SK-N-MC (cell line): Measurements from ENCODE around the gene SPATA3.

ENCODE experiments used
- EZH2 ChIP-seq: fragments of 200-600 bp; sonication (generic); IDR thresholded peaks from one replicate; pipeline ENCODE4 v1.6.1; 2017; ENCODE audit warnings: antibody characterized with exemption
- FOXP2 ChIP-seq: optimal IDR thresholded peaks from 2 replicates; pipeline ENCODE3; 2011; ENCODE audit warnings: mild to moderate bottlenecking, moderate library complexity; ENCODE audit not compliant: insufficient read depth; ENCODE audit errors: extremely low read length, control extremely low read depth
- POLR2AphosphoS5 ChIP-seq: IDR thresholded peaks from 2 replicates; pipeline ENCODE4 v1.6.1; 2012; ENCODE audit warnings: mild to moderate bottlenecking, low read depth, low read length, borderline replicate concordance

- TF ChIP-seq EZH2 (no peak), POLR2AphosphoS5 (no peak), FOXP2 (no peak)
Observed at GRCh38 chr2:231046916-231047273, 51.0 kb downstream of the SPATA3 start.
